Stimulated activated CD8-positive, alpha-beta memory T cell treated with anti-CD3 and anti-CD28 coated beads, Interleukin-15, amount 100 ng/mL, for 48 hours (primary cell): ENCODE data around the gene KCNIP2.

Source experiments
- DNase-seq, 2 donors: peaks; one replicate each; pipeline ENCODE4 v3.0.0-alpha.2; 2020; ENCODE audit warnings: low read depth in 2 of 2

KCNIP2 gene

DNA sequence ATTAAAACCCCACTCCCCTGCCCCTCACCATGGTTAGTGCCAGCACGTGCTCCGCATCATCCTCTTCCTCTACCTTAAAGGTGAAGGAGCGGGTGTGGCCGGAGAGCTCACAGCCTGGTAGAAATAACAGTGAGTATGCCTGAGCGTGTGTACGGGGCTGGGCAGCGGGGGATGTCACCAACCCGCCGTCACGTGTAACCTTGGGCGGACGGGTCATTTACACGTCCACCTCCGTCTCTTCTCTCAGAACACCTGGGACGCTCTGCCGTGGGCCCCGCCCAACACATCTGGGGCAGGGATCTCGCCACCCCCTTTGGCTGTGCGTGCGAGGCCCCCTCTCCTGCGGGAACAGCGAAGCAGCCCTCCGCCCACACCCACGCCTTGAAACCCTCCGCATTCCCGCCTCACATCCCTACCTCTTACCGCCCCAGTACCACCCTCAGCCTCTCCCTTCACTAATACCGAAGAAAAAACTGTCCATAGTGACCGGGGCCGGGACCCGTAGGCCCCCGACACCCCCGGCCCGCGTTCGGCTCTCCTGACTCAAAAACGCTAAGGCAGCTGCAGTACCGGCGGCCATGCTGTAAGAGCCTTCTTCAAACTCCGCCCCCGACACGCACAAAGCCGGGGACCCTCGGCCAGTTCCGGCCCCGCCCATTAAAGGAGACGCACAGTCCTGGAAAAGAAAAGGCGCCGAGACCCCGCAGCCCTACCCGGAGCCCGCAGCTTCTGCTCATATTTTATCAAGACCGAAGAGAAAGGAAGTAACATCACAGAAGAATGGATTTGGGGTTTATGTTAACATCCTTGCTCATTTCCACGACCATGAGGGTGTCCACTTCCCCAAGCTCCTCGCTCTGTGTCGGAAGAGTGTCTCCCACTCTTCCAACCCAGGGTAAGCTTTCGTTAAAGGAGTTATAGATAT lies 60.5 kb downstream of the KCNIP2 start, which contains the start of gene NPM3:
Gene NPM3 (minus strand): TSS at position 636 of the 925 bp plus-strand sequence. CDS start 56 bp downstream, at position 580.
- peak; percentile 79 to 83 for DNase-seq

GRCh38 chr10:101781984-101782810 lies 61.4 kb downstream of the KCNIP2 start:
- no peak for DNase-seq

DNA sequence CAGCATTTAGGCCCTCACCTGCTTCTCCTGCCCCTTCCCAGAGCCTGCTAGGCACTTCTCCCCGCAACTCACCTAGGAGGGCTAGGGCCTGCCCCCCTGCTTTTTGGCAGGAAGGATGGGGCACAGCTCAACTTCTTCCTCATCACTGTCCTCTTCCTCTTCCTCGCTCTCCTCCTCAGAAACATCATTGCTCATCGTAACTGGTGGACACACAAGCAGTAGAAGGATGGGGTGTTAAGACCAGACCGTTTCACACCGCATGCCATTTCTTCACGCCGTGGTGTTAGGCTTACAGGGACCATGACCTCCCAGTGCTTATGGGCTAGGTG lies 62.0 kb downstream of the KCNIP2 start:
- no peak for DNase-seq

DNA sequence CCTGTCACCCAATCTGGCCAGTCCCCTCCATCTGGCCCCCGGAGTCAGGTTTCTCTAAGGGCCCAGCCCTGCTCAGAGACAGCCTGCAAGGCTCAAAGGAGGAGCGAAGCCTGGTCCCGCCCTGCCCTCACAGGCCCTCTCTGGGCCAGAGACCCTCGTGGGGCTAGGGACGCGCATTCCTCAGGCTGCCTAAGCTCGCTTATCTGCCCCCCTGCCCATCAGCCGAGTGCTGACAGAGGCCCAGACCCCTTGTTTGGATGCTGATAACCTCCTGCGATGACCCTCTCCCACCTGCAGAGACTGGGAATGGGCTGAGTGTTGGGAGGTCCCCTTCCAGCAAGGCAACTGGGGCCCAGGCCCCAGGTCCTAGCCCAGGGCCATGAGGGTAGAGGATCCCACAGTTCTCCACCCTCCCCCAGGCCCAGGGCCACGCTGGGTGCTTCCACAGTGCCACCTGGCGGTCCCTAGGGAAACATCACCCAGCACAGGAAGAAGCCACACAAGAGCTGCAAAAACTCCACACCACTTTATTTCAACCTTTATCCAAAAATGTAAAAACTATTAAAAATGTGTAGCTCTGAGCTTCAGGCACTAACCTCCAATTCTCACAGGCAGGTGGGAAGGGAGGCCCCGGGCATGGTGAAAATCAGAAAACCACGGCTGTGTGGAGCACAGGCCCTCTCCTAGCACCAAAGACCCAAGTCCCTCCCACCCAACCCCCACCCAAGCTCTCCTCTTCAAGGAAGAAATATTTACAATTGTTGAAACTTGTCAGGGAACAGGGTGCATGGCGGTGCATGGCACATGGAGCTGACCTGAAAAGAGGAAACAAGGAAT lies 62.6 kb downstream of the KCNIP2 start:
- peak; percentile 60 to 66 for DNase-seq

- no peak for DNase-seq
These were observed 63.3 kb downstream of the KCNIP2 start for GRCh38 chr10:101780187-101780817.

DNA sequence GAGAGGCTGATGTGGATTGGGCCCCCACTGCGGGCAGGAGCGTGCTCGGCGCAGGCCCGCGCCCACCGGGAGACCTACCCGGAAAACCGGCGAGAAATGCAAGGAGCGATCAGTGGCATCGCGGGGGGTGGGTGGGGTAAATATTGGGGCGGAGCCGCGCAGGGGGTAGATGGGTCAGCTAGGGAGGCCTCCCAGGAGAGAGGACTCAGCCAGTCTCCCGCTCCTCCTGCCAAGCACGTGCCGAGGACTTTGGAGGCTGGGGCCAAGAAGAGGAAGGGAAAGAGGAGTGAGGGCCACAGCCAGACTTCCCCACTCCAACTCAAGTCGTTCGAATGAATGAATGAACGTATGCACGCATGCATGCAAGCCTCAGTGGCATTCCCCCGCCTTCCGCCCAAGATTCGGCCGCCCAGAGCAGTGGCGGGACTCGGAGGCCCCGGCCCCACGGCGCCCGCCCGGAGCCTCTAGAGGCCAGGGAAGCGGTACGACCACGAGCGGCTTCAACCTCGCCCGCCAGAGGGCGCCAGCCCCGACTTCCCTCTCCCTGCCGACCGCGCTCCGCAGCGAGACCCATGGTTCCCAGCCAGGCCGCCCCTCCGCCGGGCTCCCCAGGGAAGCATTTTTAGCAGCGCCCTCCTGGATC lies 63.9 kb downstream of the KCNIP2 start:
- DNase-seq = peak; percentile 70 to 75

- DNase-seq = no peak
These were observed 64.6 kb downstream of the KCNIP2 start for GRCh38 chr10:101778781-101779543.

GRCh38 chr10:101778151-101778780 lies 65.3 kb downstream of the KCNIP2 start:
- no peak for DNase-seq

DNA sequence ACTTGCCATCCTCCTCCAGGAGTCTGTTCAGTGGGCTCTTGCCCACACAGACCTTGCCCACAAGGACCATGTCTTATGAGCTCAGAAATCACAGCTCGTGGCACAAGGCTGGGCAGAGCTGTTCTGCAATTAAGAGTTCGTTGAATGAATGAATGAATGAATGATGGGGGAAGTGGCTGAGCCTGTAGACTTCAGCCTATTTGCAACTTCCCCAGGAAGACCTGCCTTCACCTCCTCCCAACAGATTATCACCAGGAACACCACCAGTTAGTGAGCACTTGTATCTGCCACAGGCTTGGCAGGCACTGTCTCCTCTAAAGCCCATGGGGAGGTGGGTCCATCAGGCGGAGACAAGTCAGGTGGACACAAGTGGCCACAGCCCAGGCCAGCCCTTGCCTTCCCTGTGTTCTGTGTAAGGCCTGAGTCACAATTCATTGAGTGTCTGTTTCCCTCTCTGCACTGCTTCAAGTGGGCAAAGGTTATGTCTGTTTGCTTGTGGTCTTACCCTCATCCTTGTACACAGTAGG lies 65.9 kb downstream of the KCNIP2 start:
- DNase-seq = no peak

DNA sequence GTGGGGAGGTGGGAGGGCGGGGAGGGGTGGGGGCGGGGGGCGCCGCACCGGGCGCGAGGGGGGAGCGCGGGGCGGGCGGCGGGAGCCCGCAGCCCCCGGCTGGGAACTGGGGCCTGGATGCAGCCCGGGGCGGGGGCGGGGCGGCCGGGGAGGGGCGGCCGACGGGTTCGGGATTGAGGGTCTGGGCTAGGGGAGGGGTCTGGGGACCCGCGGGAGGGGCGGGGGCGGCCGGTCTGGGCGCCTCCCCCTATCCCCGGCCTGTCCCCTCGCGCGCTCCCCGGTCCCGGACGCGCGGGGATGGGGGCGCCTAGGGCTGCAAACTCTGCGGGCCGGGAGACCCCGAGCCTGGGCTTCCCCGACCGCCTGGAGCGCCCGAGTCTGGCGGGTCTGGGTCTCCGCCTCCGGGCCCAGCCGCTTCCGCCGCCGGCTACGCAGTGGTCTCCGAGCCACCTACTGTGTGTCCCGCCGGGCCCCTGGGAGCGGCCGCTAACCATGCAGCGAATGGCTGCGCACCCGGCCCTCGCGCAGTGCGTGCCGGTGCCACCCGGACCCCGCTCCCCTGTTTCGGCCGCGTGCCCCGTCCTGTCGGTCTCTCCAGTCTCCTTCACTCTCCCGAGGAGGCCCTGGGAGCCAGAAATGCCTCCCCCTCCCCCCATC lies 67.3 kb downstream of the KCNIP2 start:
- DNase-seq = no peak
